GM10847 (cell line): ENCODE data around the gene UQCC5.

ENCODE experiments used
- POLR2A ChIP-seq: IDR thresholded peaks from 2 replicates; pipeline ENCODE4 v1.6.1; 2011; ENCODE audit not compliant: insufficient read length; ENCODE audit errors: extremely low read depth

The UQCC5 gene

GRCh38 chr3:52536369-52537164 is at the start of gene UQCC5:
Gene UQCC5, plus strand, starts transcription at chr3:52536605. Its CDS starts 151 bp downstream, at chr3:52536756.
- TF ChIP-seq POLR2A, result peak; percentile 98

- no peak for TF ChIP-seq POLR2A
Measured at GRCh38 chr3:52487050-52487787, 49.2 kb upstream of the UQCC5 start.

GRCh38 chr3:52487788-52488691 is 48.4 kb upstream of the UQCC5 start:
- no peak for TF ChIP-seq POLR2A

GRCh38 chr3:52488746-52489145 is 47.7 kb upstream of the UQCC5 start:
- TF ChIP-seq POLR2A, result no peak

GRCh38 chr3:52489453-52489852 is 47.0 kb upstream of the UQCC5 start:
- no peak for TF ChIP-seq POLR2A

- TF ChIP-seq POLR2A, result no peak
Measured at GRCh38 chr3:52490035-52490938, 46.1 kb upstream of the UQCC5 start.

GRCh38 chr3:52490939-52491526 is 45.4 kb upstream of the UQCC5 start:
- TF ChIP-seq POLR2A, result no peak

- TF ChIP-seq POLR2A, result no peak
Measured at GRCh38 chr3:52492059-52492458, 44.3 kb upstream of the UQCC5 start.

GRCh38 chr3:52493232-52494017 is 43.0 kb upstream of the UQCC5 start:
- TF ChIP-seq POLR2A, result no peak

GRCh38 chr3:52494445-52494844 is 42.0 kb upstream of the UQCC5 start:
- no peak for TF ChIP-seq POLR2A

- TF ChIP-seq POLR2A, result no peak
Measured at GRCh38 chr3:52494886-52495495, 41.4 kb upstream of the UQCC5 start, which contains the start of gene STAB1. Gene STAB1, plus strand, starts transcription at chr3:52495338. Its CDS starts 76 bp downstream, at chr3:52495414.

GRCh38 chr3:52495777-52496602 is 40.4 kb upstream of the UQCC5 start:
- no peak for TF ChIP-seq POLR2A
